Panc1 (cell line): ENCODE results near the gene SMAD5.

ENCODE experiments used
- CTCF ChIP-seq: fragments of 450-650 bp; IDR thresholded peaks from 2 replicates; pipeline ENCODE4 v1.5.1; 2017; ENCODE audit warnings: mild to moderate bottlenecking
- POLR2AphosphoS5 ChIP-seq: IDR thresholded peaks from 2 replicates; pipeline ENCODE4 v1.6.1; 2012; ENCODE audit warnings: mild to moderate bottlenecking, low read depth, low read length, moderate library complexity
- REST ChIP-seq, 2 experiments: IDR thresholded peaks; 2 replicates each; pipeline ENCODE4 v1.6.1; 2011 to 2012; ENCODE audit warnings: low read depth in 2 of 2, control low read depth in 1 of 2, low read length in 1 of 2, mild to moderate bottlenecking in 1 of 2, moderate library complexity in 1 of 2; ENCODE audit not compliant: insufficient read depth in 1 of 2
- SIN3A ChIP-seq: IDR thresholded peaks from 2 replicates; pipeline ENCODE4 v1.6.1; 2012; ENCODE audit warnings: low read depth, mild to moderate bottlenecking, low read length, moderate library complexity, borderline replicate concordance; ENCODE audit not compliant: insufficient read depth

- no peak for TF ChIP-seq CTCF
- TF ChIP-seq SIN3A = no peak
- no peak for TF ChIP-seq POLR2AphosphoS5
- TF ChIP-seq REST (IDR thresholded peaks at IDR 0.05; ENCODE audit: insufficient read depth in 1 of 2, low read depth in 2 of 2, low read length in 1 of 2) = no peak
Observed at GRCh38 chr5:136141561-136141960, 8.9 kb downstream of the SMAD5 start.
